Heart left ventricle (tissue), 13 donors: ENCODE data around the gene HCST.

Experiments
- POLR2A ChIP-seq, 2 donors: fragments of 450-650 bp; IDR thresholded peaks; one replicate each; pipeline ENCODE4 v1.6.1; 2017; ENCODE audit warnings: antibody characterized with exemption in 2 of 2, mild to moderate bottlenecking in 2 of 2, moderate library complexity in 2 of 2
- TF ChIP-seq, protein P1 (sequence below), 12 donors: fragments of 200-600 bp; sonication (generic) in 4 of 12; IDR thresholded peaks; one replicate each; pipeline versions ENCODE4 v1.5.0 to v1.8.0; 2018 to 2022; ENCODE audit warnings: antibody characterized with exemption in 12 of 12, mild to moderate bottlenecking in 5 of 12
- donor health status: ischemic (EF 13 %, LVEDD 7.1; RV severe dilation, severe dysfunction).
- donor health status: DM: no; HTN: yes; CAD: no.
- donor health status: DM: no; HTN: no; CAD: no.
- donor health status: ischemic (EF 25% LVEDD 6.9; RV normal size, moderate dysfunction).
- donor health status: ischemic (EF 25% LVEDD 5.7; RV mildly dilated, moderate dysfunction).
- donor health status: ischemic (EF 35%, LVEDD 5.7; RV mildly dilated, moderate dysfunction).
- donor health status: nonischemic (EF 11% LVEDD 7.7; RV severe dilation, severe dysfunction).
- donor health status: DM: yes; HTN: yes; CAD: no.
- donor health status: PGD.
- donor health status: ischemic (EF 29% LVEDD 5.4; RV normal size, mild dysfunction).
- donor health status: nonischemic (EF 23%, LVEDD 6.1; RV moderate dilation, normal function).

DNA sequence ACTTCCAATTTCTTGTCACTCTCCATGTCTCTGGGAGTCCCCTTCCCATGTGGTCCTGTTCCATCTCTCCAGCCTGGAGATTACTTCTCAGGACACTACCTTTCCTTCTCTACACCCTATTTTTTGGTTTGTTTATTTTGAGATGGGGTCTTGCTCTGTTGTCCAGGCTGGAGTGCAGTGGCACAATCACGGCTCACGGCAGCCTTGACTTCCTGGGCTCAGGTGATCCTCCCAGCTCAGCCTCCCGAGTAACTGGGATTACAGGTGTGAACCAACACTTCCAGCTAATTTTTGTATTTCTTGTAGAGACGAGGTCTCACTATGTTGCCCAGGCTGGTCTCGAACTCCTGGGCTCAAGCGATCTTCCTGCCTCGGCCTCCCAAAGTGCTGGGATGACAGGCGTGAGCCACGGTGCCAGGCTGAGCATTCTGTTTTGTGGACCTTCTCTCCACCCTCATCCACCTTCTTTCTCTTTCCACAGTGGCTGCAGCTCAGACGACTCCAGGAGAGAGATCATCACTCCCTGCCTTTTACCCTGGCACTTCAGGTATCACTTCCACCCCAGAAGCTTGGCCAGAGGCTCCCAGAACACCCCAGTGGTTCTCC is 644 bp downstream of the HCST start:
- TF ChIP-seq, protein P1, sequence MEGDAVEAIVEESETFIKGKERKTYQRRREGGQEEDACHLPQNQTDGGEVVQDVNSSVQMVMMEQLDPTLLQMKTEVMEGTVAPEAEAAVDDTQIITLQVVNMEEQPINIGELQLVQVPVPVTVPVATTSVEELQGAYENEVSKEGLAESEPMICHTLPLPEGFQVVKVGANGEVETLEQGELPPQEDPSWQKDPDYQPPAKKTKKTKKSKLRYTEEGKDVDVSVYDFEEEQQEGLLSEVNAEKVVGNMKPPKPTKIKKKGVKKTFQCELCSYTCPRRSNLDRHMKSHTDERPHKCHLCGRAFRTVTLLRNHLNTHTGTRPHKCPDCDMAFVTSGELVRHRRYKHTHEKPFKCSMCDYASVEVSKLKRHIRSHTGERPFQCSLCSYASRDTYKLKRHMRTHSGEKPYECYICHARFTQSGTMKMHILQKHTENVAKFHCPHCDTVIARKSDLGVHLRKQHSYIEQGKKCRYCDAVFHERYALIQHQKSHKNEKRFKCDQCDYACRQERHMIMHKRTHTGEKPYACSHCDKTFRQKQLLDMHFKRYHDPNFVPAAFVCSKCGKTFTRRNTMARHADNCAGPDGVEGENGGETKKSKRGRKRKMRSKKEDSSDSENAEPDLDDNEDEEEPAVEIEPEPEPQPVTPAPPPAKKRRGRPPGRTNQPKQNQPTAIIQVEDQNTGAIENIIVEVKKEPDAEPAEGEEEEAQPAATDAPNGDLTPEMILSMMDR (IDR thresholded peaks at IDR 0.05) = no peak
- no peak for TF ChIP-seq POLR2A (IDR thresholded peaks at IDR 0.05)
